Neural progenitor cell (in vitro differentiated cells): ENCODE data around the gene SCIMP.

Source experiments
- CTCF ChIP-seq: fragments of 200-600 bp; sonication (generic); IDR thresholded peaks from 2 replicates; pipeline ENCODE4 v1.5.1; 2017; ENCODE audit warnings: antibody characterized with exemption, mild to moderate bottlenecking
- EZH2 ChIP-seq: fragments of 200-600 bp; sonication (generic); IDR thresholded peaks from 2 replicates; pipeline ENCODE4 v1.6.1; 2017; ENCODE audit warnings: antibody characterized with exemption, mild to moderate bottlenecking, moderate library complexity
- EZH2phosphoT487 ChIP-seq: fragments of 200-600 bp; sonication (generic); IDR thresholded peaks from 2 replicates; pipeline ENCODE4 v1.6.1; 2017; ENCODE audit warnings: antibody characterized with exemption

DNA sequence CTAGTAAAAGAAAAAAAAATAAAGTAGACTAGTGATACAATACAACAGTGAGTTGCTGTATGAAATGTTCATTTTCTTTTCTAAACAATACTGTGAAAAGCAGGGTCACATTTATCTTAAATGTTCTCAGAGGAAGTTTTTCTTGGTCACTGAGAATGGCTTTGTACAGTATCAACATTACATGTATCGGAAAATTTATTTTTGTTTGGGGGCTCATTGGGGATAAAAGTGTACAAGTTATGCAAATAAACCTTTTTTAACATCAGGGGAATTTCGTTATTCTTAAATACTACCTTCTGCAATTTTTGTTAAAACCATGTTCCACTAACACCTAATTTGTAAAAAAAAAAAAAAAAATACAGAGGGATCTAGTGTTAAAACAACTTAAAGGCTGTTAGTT lies 34.3 kb downstream of the SCIMP start:
- TF ChIP-seq CTCF (no peak), EZH2 (no peak), EZH2phosphoT487 (no peak)
